Measurements from ENCODE around the gene CASZ1. TPM values are rescaled to one million over a fixed set of nuclear protein-coding genes. Genes with fewer than 3 reads are reported as not detected.

The CASZ1 gene
- total and polyA plus RNA-seq, 10 of the 15 experiments (the other 5 are each of a cell fraction or from before 2014, with no cell fraction given), result 0.52 to 9.8 (median 3.7) TPM

GRCh38 chr1:10681296-10682107 lies 114.9 kb downstream of the CASZ1 start:
- H3K9me3 ChIP-seq (replicated peaks; ENCODE audit: control insufficient read depth, insufficient read depth, low read length), result no peaks in the 10 kb centered on the region
- BruUV-seq (replicated peaks), result no TSS peak
- H3K27me3 ChIP-seq (replicated peaks in 1 of 2; ENCODE audit: control insufficient read depth in 2 of 2, insufficient read depth in 2 of 2, low read length in 1 of 2), result no peaks in the 10 kb centered on the region
- no peak overlapping the region for H3K27ac ChIP-seq (ENCODE audit: control insufficient read depth, insufficient read depth)
- no peaks in the 10 kb centered on the region; a peak in 1 of 4 replicates for H3K36me3 ChIP-seq (ENCODE audit: control insufficient read depth in 2 of 2, insufficient read depth in 2 of 2, low read length in 1 of 2)
- SMC1A ChIA-PET (ENCODE audit: uncharacterized antibody, unreplicated experiment), result no interaction called here
- CTCF ChIA-PET, result no interaction called here
- POLR2A ChIA-PET, result no interaction called here
- no peaks in the 10 kb centered on the region for H3K79me2 ChIP-seq (ENCODE audit: control insufficient read depth, insufficient read depth, low read length)
- ATAC-seq (no peak), DNase-seq (ENCODE audit: low read depth, low spot score) (no peak), FAIRE-seq (no peak)
- peaks cover 6% of the 10 kb centered on the region for H4K20me1 ChIP-seq (ENCODE audit: control insufficient read depth, insufficient read depth)
- H3K4me3 ChIP-seq, result no peak overlapping the region
- H3K4me2 ChIP-seq (ENCODE audit: control insufficient read depth, insufficient read depth), result no peak overlapping the region
- H3K9ac ChIP-seq (ENCODE audit: control insufficient read depth, insufficient read depth, low read length), result no peak overlapping the region
- in situ Hi-C loops (cut with MboI) (no loop called here), intact Hi-C loops (cut with micrococcal nuclease; ENCODE audit: unreplicated experiment) (no loop called here)
- RAD21 ChIA-PET (ENCODE audit: unreplicated experiment), result no interaction called here
- H3K4me1 ChIP-seq (ENCODE audit: control insufficient read depth, insufficient read depth, low read length), result no peaks in the 10 kb centered on the region
- H2AFZ ChIP-seq (ENCODE audit: control insufficient read depth, low read depth, low read length), result no peak overlapping the region
- 84% methylated on average over 17 of the region's 18 CpGs for WGBS (ENCODE audit: insufficient coverage, insufficient replicate concordance, low lambda C conversion rate, missing lambda C conversion rate)
- TF ChIP-seq ZBTB40 (IDR thresholded peaks at IDR 0.05; ENCODE audit: borderline replicate concordance) (no peak), GABPA (IDR thresholded peaks at IDR 0.05; ENCODE audit: low read depth) (no peak), BHLHE40 (IDR thresholded peaks at IDR 0.05; ENCODE audit: borderline replicate concordance in 1 of 2, low read depth in 2 of 2, low read length in 1 of 2) (no peak), MTA3 (IDR thresholded peaks at IDR 0.05; ENCODE audit: borderline replicate concordance, low read length) (no peak), ATF3 (IDR thresholded peaks at IDR 0.05; ENCODE audit: borderline replicate concordance, extremely low read depth, low read depth, low read length) (no peak), KLF5 (IDR thresholded peaks at IDR 0.05; ENCODE audit: partially characterized antibody) (no peak), MAX (IDR thresholded peaks at IDR 0.05; ENCODE audit: low read depth, low read length) (no peak), RAD21 (IDR thresholded peaks at IDR 0.05; ENCODE audit: insufficient read depth, low read depth, low read length) (no peak), NFIC (IDR thresholded peaks at IDR 0.05; ENCODE audit: low read depth, low read length) (no peak)
